GM18505 (cell line): ENCODE measurements around the gene FAM219B.

Experiments
- ATAC-seq: cut with Tn5 transposase; IDR thresholded peaks from one replicate; pipeline ENCODE4 v1.9.1; 2021; ENCODE audit not compliant: unreplicated experiment
- POLR2A ChIP-seq: IDR thresholded peaks from 4 replicates; pipeline ENCODE4 v1.6.1; 2011; ENCODE audit warnings: borderline replicate concordance; ENCODE audit not compliant: insufficient read depth, insufficient read length; ENCODE audit errors: extremely low read depth

Gene FAM219B

DNA sequence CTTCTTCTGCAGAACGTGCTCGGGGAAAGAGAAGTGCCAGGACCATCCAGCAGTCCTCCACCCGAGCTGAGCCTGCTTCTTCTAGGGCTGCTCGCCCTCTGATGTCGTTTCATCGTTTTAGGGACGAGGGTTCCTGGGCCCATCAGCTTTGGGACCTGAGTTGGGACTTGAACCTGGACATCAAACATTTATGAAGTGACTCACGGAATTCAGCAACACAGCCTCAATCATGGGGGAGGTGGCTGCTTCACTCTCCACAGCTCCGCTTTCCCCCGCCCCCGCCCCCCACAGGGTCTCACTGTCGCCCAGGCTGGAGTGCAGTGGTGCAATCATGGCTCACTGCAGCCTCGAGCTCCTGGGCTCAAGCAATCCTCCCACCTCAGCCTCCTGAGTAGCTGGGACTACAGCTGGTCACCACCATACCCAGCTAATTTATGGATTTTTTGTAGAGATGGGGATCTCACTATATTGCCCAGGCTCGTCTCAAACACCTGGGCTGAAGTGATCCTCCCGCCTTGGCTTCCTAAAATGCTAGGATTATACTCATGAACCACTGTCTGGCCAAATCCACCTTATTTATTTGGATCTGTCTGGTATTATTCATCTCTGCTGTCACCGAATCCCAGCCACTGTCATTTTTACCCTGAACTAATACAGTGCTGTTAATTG lies 32.8 kb downstream of the FAM219B start:
- no peak for ATAC-seq
- no peak for TF ChIP-seq POLR2A

DNA sequence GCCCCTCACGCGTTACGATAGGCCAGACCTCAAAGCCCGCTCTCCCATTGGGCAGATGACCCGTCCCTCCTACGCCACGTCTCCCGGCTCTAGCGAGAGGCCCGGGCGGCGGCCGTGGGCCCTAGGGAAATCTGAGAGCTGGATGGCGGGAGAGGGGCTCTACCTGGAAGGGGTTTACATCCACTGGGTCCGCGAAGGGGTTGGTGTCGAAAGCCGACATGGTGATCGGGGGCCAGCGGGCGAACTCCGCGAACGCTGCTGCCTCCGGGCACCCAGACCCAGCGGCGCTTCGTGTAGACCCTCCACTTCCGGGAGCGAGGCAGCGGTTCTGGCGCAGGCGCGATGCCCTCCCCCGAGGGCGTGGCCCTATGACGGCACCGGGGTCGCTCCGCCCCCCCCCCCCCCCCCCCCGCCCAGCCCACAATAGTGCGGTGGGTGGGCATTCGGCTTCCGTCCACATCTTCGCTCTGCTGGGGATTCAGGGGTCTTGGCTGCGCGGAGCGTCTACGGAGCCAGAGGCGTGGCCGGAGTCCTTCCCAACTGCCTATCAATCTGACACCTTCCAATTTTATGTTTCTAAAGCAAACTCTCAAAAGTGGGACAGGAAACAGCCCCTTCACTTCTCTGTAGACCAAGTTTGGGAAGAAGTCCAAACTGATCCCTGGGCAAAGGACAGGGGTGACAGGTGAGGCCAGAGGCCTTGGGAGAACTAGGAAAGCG lies 33.5 kb downstream of the FAM219B start, which contains the start of gene SCAMP2:
Gene SCAMP2 (minus strand): TSS at position 330 of the 720 bp plus-strand sequence. CDS start 110 bp downstream, at position 220.
- peak; percentile 93 for TF ChIP-seq POLR2A
- peak; percentile 70 for ATAC-seq

DNA sequence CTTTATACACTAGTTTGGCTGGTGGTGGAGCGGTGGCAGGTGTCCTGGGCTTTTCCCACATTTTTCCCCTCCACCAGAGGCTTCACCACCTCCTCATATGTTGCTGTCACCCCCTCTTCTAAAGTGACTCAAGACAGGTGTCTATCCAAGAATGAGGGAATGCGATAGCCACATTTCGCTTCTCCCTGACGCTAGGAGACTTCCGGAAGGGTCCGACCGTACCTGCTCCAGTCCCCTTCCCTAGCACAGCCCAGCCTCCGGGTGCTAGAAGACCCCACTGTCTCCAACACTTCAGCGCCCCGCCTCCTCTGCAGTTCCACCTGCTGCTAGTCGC lies 34.0 kb downstream of the FAM219B start:
- no peak for TF ChIP-seq POLR2A
- ATAC-seq = no peak

DNA sequence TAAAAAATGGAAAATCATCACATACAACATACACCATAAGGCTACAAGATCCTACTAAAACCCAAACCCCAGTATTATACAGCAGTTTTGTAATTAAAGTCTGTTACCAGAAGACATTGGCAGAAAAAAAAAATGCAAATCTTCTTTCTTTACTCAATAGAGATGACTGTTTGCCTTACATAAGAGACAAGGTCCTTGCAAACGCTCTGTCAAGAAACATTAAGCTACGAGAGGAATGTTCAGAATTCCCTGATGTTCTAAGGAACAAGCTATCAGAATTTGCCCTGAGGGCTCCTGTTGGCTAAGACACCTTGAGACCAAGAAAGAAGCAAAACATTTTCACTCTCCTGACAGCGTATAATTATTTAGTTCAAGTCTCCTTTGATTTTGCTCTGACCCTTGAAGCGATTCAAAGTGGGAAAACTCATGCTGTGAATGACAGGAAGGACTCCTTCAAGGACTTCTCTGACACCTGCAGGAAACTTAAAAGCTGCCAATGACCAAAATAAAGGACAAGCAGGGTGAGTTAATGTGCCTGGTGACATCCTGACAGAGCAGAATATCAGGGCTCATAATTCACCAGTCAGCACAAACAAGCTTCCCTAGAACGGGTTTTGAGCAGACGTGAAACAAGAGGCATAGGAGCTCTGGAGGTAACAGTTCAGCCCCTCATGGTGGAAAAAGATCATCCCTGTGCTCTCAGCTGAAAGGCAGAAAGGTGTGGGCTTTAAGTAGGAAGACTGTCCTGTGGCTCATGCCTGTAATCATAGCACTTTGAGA lies 36.0 kb downstream of the FAM219B start:
- no peak for TF ChIP-seq POLR2A
- no peak for ATAC-seq

DNA sequence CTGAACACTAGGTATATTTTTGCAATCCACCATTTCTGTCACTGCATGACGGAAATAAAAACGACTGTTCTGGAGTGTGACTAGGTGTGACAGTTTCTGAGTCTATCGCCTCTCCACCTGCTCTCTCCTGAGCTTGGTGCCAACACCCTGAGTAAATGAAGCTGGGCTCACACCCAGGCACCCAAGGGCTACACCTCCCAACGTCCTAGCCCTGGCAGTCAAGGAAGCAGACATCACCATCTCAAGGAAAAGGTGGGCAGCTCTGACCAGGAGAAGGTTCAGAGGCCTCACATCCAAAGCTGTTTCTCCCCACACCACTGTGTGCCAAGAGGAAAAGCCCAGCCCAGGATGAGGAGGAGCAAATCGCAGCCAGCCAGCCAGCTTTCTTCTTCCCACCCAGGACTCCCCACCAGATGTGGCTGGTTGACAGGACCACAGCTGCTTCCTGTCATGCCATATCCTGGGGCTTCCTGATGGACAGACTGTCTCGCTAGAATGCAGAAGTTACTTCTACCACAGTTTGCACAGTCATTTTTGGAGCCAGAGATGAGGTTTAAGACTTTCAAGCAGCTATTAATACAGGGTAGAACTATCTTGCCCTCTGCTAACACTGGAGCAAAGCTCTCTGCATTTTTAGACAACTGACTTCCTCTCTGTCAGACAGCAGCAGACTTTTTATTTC lies 36.8 kb downstream of the FAM219B start:
- ATAC-seq = peak; percentile 37
- TF ChIP-seq POLR2A = peak; percentile 54

DNA sequence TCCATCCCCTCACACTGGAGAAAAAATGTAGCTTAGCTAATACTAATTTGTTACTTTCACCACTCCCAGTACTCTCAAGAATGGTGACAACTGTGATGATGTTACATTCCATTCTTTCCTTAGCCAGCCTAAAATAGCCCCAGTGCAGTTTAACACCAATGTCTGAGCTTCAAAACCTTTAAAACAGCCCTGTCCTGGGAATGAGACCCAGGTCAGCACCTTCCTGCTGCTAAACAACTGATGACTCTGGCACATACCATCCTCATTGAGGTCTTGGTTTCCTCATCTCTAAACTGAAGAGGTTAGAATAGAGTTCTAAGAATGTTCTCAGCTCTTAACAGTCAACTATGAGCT lies 37.3 kb downstream of the FAM219B start:
- no peak for ATAC-seq
- TF ChIP-seq POLR2A = no peak

DNA sequence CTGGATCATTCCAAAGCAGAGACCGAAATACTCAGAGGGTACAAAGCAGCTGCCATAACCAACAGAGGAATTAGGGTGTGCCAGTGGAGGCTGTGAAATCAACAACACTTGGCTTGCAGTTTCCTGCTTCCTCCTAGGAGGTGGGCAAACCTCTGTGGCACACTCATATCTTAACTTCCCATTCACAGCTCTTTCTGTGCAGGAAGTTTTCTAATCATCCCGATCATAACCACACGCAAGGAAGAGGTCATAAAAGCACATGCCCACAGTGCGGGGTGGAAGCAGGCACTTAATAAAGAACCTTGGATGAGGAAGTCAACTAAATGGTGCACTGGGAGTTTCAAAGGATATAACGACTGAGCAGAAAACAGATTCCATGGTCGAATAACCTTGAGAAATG lies 38.6 kb downstream of the FAM219B start:
- TF ChIP-seq POLR2A = no peak
- no peak for ATAC-seq

DNA sequence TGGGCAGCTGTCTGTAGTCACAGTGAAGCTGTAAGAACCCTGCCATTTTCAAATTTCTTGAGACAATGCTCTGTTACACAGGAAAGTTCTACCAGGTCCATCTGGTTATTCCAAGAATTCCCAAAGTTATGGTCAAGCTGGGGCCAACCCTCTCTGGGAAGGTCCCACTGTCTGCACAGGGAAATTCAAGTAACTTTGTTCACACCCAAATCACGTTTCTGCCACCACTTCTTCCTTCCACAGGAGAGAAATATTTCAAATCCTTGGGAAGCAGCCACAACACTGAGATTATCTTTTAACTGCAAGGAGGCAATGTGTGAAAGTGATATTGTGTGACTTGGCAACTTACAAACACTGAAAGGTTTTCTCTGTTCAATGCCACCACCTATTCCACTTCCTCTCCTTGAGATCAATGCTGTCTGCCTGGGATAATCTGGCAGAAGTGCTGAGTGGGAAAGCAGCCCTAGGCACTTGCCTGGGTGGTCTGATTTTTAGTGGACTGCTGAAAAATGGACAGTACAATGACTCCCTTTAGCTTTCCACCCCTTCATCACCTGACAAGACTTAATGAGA lies 39.1 kb downstream of the FAM219B start:
- ATAC-seq = no peak
- no peak for TF ChIP-seq POLR2A

DNA sequence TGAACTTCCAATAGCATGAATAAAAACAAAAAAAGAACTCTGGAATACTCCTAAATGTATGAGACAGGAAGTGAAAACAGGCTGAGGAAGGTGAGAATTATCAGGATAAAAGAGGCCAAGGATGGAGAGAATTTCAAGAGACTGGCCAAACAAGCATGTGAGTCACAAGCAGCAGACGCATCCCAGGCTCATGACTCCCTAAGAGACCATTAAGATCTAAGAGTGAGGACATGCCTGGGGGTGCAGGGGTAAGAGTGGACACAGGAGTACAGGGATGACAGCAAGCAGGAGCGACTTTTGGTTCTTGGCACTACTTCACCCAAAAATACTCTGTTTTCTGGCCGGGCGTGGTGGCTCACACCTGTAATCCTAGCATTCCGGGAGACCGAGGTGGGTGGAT lies 40.6 kb downstream of the FAM219B start:
- no peak for ATAC-seq
- no peak for TF ChIP-seq POLR2A

DNA sequence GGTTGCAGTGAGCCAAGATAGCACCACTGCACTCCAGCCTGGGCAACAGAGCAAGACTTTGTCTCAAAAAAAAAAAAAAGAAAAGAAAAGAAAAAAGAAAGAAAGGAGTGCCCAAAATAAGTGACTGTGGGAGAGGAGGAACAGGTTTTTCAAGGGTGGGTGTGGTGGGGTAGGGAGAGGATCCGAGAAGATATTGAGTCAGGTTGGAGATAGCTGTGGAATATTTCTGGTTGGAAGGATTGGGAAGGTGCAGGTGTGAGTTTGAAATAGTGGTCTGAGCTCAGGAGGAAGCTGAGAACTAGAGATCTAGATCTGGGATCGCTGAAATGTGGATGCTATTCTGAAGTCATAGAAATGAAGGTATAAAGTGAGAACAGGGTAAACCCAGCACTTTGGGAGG lies 41.3 kb downstream of the FAM219B start:
- ATAC-seq = no peak

DNA sequence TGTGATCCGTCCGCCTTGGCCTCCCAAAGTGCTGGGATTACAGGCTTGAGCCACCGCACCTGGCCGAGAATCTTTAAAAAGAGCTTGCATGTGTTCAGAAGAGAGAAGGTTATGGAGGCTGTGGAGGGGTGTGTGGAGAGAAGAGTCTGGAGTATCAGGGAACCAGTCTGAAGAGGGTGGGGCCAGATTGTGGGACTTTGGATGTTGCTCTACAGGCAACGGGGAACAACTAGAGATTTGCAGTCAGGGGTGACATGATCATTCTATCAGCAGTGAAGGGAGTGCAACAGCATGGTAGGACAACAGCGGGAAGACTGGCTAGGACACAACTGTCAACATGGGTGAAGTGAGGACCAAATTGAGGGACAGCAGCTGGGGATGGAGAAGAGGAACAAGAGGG lies 42.4 kb downstream of the FAM219B start:
- no peak for TF ChIP-seq POLR2A
- ATAC-seq = no peak

More for the DNA sequence above, 41.3 kb downstream of the FAM219B start:
- no peak for TF ChIP-seq POLR2A

DNA sequence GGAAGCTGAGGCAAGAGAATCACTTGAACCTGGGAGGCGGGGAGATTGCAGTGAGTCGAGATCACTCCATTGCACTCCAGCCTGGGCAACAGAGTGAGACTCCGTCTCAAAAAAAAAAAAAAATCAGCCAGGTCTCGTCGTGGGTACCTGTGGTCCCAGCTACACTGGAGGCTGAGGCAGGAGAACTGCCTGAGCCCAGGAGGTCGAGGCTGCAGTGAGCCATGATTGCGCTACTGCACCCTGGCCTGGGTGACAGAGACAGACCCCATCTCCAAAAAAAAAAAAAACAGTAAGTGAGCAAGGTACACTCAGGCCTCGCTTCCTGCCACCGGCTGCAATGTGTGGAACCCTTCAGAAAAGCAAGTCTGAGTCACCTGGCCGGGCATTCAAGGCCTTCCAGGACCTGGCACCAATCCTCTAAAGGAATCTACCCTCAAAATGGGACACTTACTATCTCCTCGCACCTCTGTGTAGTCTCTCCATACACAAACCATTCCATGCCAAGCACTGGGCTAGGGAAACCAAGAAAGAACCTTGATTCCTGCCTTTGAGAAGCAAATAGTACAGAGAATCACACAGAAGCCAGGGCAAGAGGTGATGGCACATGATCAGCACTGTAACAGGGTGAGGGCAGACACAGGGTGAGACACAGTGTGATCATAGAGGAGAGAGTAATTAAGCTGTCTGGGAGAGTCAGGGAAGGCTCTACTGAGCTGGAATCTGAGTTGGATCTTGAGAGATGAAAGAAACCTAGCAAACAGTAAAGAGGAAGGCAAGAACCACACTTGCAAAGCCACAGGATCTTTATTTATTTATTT lies 43.2 kb downstream of the FAM219B start:
- ATAC-seq = no peak
- no peak for TF ChIP-seq POLR2A
